Natural killer cell (primary cell): ENCODE data around the gene POGLUT2. TPM values are rescaled to one million over a fixed set of nuclear protein-coding genes. Genes with fewer than 3 reads are reported as not detected.
A peak's percentile ranks its signal among the peaks of the same experiment; 100 is the strongest.
"Not testable (repeated sequence)": the region's sequence is repeated elsewhere in the genome, so short reads cannot be mapped to it uniquely, and the experiment has no call there.

Experiments used
- ATAC-seq, 3 donors: fragments of 150-1000 bp in 2 of 3; fragments of 200-7000 bp in 1 of 3; cut with Tn5 transposase; 1 replicate in 1 of 3; 2 replicates in 2 of 3; pipeline ENCODE4 v1.10.0; 2021; ENCODE audit warnings: mild to moderate bottlenecking in 2 of 3, moderate library complexity in 2 of 3
- DNase-seq, 2 donors: peaks; one replicate each; pipeline versions ENCODE4 v3.0.0 to v3.0.0-alpha.2; 2013 to 2021; ENCODE audit warnings: mixed read lengths in 1 of 2
- H3K27ac ChIP-seq: one replicate; pipeline ENCODE4 v1.5.1; 2013; ENCODE audit warnings: mild to moderate bottlenecking, low read length
- H3K27me3 ChIP-seq: one replicate; pipeline ENCODE4 v1.6.1; 2013; ENCODE audit warnings: low read length; ENCODE audit not compliant: control insufficient read depth, insufficient read depth
- H3K36me3 ChIP-seq: one replicate; pipeline ENCODE4 v1.6.1; 2013; ENCODE audit warnings: low read length; ENCODE audit not compliant: control insufficient read depth, insufficient read depth
- H3K4me1 ChIP-seq: one replicate; pipeline ENCODE4 v1.6.1; 2013; ENCODE audit warnings: low read length; ENCODE audit not compliant: control insufficient read depth, insufficient read depth
- H3K4me3 ChIP-seq: one replicate; pipeline ENCODE4 v1.5.1; 2013; ENCODE audit warnings: low read length
- H3K9me3 ChIP-seq: one replicate; pipeline ENCODE4 v1.6.1; 2013; ENCODE audit warnings: low read length; ENCODE audit not compliant: control insufficient read depth, insufficient read depth
- H3K27ac Mint-ChIP-seq, 2 donors: one replicate each; pipeline ENCODE4 v1.8.0; 2022; ENCODE audit warnings: mild to moderate bottlenecking in 2 of 2, mixed read lengths in 2 of 2, moderate library complexity in 1 of 2
- H3K27me3 Mint-ChIP-seq, 2 donors: one replicate each; pipeline ENCODE4 v1.8.0; 2022; ENCODE audit warnings: low read depth in 2 of 2, mixed read lengths in 2 of 2
- H3K36me3 Mint-ChIP-seq: one replicate; pipeline ENCODE4 v1.8.0; 2022; ENCODE audit warnings: mixed read lengths
- H3K4me1 Mint-ChIP-seq, 2 donors: one replicate each; pipeline ENCODE4 v1.8.0; 2022; ENCODE audit warnings: mixed read lengths in 2 of 2
- H3K4me3 Mint-ChIP-seq: one replicate; pipeline ENCODE4 v1.8.0; 2022; ENCODE audit warnings: mild to moderate bottlenecking, moderate library complexity, mixed read lengths
- H3K9me3 Mint-ChIP-seq, 2 donors: one replicate each; pipeline ENCODE4 v1.8.0; 2022; ENCODE audit warnings: mixed read lengths in 2 of 2
- WGBS: methylation state at CpG from one replicate; pipeline ENCODE4 v1.1.7; 2013; ENCODE audit warnings: missing lambda C conversion rate; ENCODE audit not compliant: insufficient coverage; 5-methylcytosine and 5-hydroxymethylcytosine counted together
- intact Hi-C: fragments of 100-400 bp; cut with micrococcal nuclease; formaldehyde crosslinking; loops from one replicate; pipeline ENCODE4 v1.14.2; 2022
- total RNA-seq, 4 donors: library from RNA; stranded (reverse); fragments of 120-200 nt in 1 of 4; gene quantifications; one replicate each; pipeline versions ENCODE4 v1.2.3 to v1.2.4, GENCODE V29; 2013 to 2022
- TF ChIP-seq, protein P1 (sequence below): fragments of 200-600 bp; IDR thresholded peaks from one replicate; pipeline ENCODE4 v1.8.0; 2022; ENCODE audit warnings: antibody characterized with exemption

Gene POGLUT2
- total RNA-seq, 3 donors from 2014 or later (not counting 1 experiment from before 2014, with no cell fraction given) = 0.28 to 5.1 (median 0.53) TPM

DNA sequence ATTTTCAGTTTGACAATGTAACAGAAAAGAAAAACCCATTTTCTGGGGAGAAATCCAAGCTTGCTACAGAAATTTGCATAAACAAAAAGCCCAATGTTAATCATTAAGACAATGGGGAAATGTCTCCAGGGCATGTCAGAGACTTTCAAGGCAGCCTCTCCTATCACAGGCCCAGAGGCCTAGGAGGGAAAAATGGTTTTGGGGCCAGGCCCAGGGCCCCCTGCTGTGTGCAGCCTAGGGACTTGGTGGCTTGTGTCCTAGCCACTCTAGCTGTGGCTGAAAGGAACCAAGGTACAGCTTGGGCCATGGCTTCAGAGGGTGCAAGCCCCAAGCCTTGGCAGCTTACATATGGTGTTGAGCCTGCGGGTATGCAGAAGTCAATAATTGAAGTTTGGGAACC, 17.2 kb downstream of the POGLUT2 start:
- Mint-ChIP-seq H3K36me3 (no peaks in the 10 kb centered on the region), H3K27me3 (no peaks in the 10 kb centered on the region), H3K9me3 (no peaks in the 10 kb centered on the region), H3K27ac (peak overlapping the region in 1 of 2 donors; percentile 63), H3K4me3 (no peak overlapping the region), H3K4me1 (peaks cover 28 to 31% of the 10 kb centered on the region in 2 donors)
- WGBS = 92% methylated on average over 1 of the region's 1 CpG
- intact Hi-C loops = no loop called here
- ATAC-seq (no peak), DNase-seq (no peak)
- Histone ChIP-seq H3K27ac (no peak overlapping the region), H3K4me3 (no peak overlapping the region), H3K27me3 (no peaks in the 10 kb centered on the region), H3K36me3 (no peaks in the 10 kb centered on the region), H3K9me3 (no peaks in the 10 kb centered on the region), H3K4me1 (peaks cover 14% of the 10 kb centered on the region)
- TF ChIP-seq, protein P1, sequence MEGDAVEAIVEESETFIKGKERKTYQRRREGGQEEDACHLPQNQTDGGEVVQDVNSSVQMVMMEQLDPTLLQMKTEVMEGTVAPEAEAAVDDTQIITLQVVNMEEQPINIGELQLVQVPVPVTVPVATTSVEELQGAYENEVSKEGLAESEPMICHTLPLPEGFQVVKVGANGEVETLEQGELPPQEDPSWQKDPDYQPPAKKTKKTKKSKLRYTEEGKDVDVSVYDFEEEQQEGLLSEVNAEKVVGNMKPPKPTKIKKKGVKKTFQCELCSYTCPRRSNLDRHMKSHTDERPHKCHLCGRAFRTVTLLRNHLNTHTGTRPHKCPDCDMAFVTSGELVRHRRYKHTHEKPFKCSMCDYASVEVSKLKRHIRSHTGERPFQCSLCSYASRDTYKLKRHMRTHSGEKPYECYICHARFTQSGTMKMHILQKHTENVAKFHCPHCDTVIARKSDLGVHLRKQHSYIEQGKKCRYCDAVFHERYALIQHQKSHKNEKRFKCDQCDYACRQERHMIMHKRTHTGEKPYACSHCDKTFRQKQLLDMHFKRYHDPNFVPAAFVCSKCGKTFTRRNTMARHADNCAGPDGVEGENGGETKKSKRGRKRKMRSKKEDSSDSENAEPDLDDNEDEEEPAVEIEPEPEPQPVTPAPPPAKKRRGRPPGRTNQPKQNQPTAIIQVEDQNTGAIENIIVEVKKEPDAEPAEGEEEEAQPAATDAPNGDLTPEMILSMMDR = no peak

- peaks cover 14% of the 10 kb centered on the region for H3K4me1 ChIP-seq
- H3K36me3 ChIP-seq, H3K9me3 ChIP-seq, H3K27me3 Mint-ChIP-seq, ATAC-seq, intact Hi-C loops, H3K4me3 Mint-ChIP-seq, H3K4me3 ChIP-seq, H3K9me3 Mint-ChIP-seq, DNase-seq, H3K27me3 ChIP-seq, H3K36me3 Mint-ChIP-seq: not testable (repeated sequence)
- H3K27ac ChIP-seq = peak overlapping the region; percentile 74
- WGBS = 90% methylated on average over 3 of the region's 4 CpGs
- Mint-ChIP-seq H3K27ac (peak overlapping the region; percentile 63 to 87), H3K4me1 (peaks cover 28 to 34% of the 10 kb centered on the region in 2 donors)
Measured at GRCh38 chr13:102780656-102781055, 18.1 kb downstream of the POGLUT2 start.

GRCh38 chr13:102779436-102780159, 19.2 kb downstream of the POGLUT2 start:
- H3K4me1 ChIP-seq = peaks cover 22% of the 10 kb centered on the region
- H3K36me3 Mint-ChIP-seq = no peaks in the 10 kb centered on the region
- no peaks in the 10 kb centered on the region for H3K9me3 Mint-ChIP-seq
- TF ChIP-seq, protein P1 = no peak
- no peaks in the 10 kb centered on the region for H3K27me3 Mint-ChIP-seq
- H3K4me3 ChIP-seq = no peak overlapping the region
- peak overlapping the region; percentile 83 to 87 for H3K27ac Mint-ChIP-seq
- H3K27me3 ChIP-seq = no peaks in the 10 kb centered on the region
- H3K36me3 ChIP-seq = no peaks in the 10 kb centered on the region
- H3K9me3 ChIP-seq = no peaks in the 10 kb centered on the region
- H3K27ac ChIP-seq = peak overlapping the region; percentile 74
- peaks cover 33 to 38% of the 10 kb centered on the region in 2 donors for H3K4me1 Mint-ChIP-seq
- ATAC-seq = peak; percentile 81 to 86 (median 83)
- WGBS = 9% methylated on average over 5 of the region's 5 CpGs
- DNase-seq = peak in 1 of 2 donors; percentile 63
- peak overlapping the region; percentile 70 for H3K4me3 Mint-ChIP-seq
- intact Hi-C loops = no loop called here

DNA sequence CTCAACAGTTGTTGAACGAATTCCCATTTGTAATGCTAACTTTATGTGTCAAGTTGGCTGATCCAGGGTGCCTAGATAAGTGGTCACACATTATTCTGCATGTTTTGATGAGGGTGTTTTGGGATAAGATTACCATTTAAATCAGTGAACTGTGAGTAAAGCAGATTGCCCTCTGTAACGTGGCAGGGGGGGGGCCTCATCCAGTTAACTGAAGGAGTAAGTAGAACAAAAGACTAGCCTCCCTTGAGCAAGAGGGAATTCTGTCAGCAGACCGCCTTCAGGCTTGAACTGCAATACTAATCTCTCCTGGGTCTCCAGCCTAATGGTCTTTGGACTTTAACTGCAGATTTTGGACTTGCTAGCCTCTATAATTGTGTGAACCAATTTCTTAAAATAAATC, 21.0 kb downstream of the POGLUT2 start:
- H3K27ac Mint-ChIP-seq = peak overlapping the region in 1 of 2 donors; percentile 87
- Histone ChIP-seq H3K36me3 (no peaks in the 10 kb centered on the region), H3K9me3 (no peaks in the 10 kb centered on the region), H3K4me1 (peaks cover 33% of the 10 kb centered on the region), H3K4me3 (no peak overlapping the region), H3K27me3 (no peaks in the 10 kb centered on the region), H3K27ac (no peak overlapping the region)
- no peak for ATAC-seq
- peaks cover 40 to 47% of the 10 kb centered on the region in 2 donors for H3K4me1 Mint-ChIP-seq
- TF ChIP-seq, protein P1 = no peak
- H3K9me3 Mint-ChIP-seq = no peaks in the 10 kb centered on the region
- WGBS = 97% methylated on average over 3 of the region's 3 CpGs
- H3K4me3 Mint-ChIP-seq = no peak overlapping the region
- H3K36me3 Mint-ChIP-seq = no peaks in the 10 kb centered on the region
- intact Hi-C loops = no loop called here
- DNase-seq = no peak
- H3K27me3 Mint-ChIP-seq = no peaks in the 10 kb centered on the region
